Pancreas (tissue), 10 donors: ENCODE measurements around the gene DUSP7. TPM values are rescaled to one million over a fixed set of nuclear protein-coding genes. Genes with fewer than 3 reads are reported as not detected.

Experiments used
- ATAC-seq, 4 donors: fragments of 200-7000 bp; cut with Tn5 transposase; one replicate each; pipeline versions ENCODE4 v1.8.0 to v1.9.1; 2020; ENCODE audit warnings: mild to moderate bottlenecking in 4 of 4, moderate library complexity in 4 of 4
- DNase-seq, 6 donors: peaks; one replicate each; pipeline ENCODE4 v3.0.0-alpha.2; 2020
- FAIRE-seq: peaks from 2 replicates; lab custom pipeline; 2012; peaks lifted over from hg19 to GRCh38; lab: Jason Lieb, UNC
- H3K27ac ChIP-seq, 4 donors: fragments of 200-600 bp; sonication (generic); 1 replicate in 3 of 4; 2 replicates in 1 of 4; pipeline versions ENCODE4 v1.5.0 to v1.8.0; 2020
- H3K27me3 ChIP-seq, 4 donors: fragments of 200-600 bp; one replicate each; pipeline ENCODE4 v1.8.0; 2021
- H3K36me3 ChIP-seq, 3 donors: fragments of 200-600 bp; sonication (generic) in 1 of 3; one replicate each; pipeline versions ENCODE4 v1.5.0 to v1.8.0; 2020 to 2021
- H3K4me1 ChIP-seq, 3 donors: fragments of 200-600 bp; one replicate each; pipeline ENCODE4 v1.8.0; 2021
- H3K4me3 ChIP-seq, 4 donors: fragments of 200-600 bp; sonication (generic) in 2 of 4; one replicate each; pipeline versions ENCODE4 v1.5.0 to v1.8.0; 2020 to 2021
- H3K9me3 ChIP-seq, 4 donors: fragments of 200-600 bp; one replicate each; pipeline ENCODE4 v1.8.0; 2021
- WGBS, 2 donors: extraction: QIAGEN DNeasy Blood & Tissue Kit; methylation state at CpG; one replicate each; pipeline ENCODE4 v1.1.7; 2013; 5-methylcytosine and 5-hydroxymethylcytosine counted together
- intact Hi-C, 3 donors: fragments of 100-400 bp; cut with DNase I; formaldehyde crosslinking; loops; one replicate each; pipeline versions ENCODE4 v1.11.1 to v1.14.2; 2022
- polyA plus RNA-seq, 2 donors: library from polyadenylated mRNA; stranded (reverse); fragments of 200-250 nt; gene quantifications; one replicate each; pipeline ENCODE4 v1.2.3, GENCODE V29; 2013
- total RNA-seq, 6 donors: library from RNA; stranded (reverse); fragmentation: NEBNext Ultra II Directional in 4 of 6; extraction: Animal tissue kit (Norgen Biotek cat#: 25700) in 4 of 6; gene quantifications; one replicate each; pipeline versions ENCODE4 v1.2.1 to v1.2.4, GENCODE V29; 2021 to 2023
- TF ChIP-seq, protein P1 (sequence below), 4 donors: fragments of 200-600 bp; sonication (generic) in 3 of 4; IDR thresholded peaks; one replicate each; pipeline versions ENCODE4 v1.5.0 to v1.8.0; 2021; ENCODE audit warnings: antibody characterized with exemption in 4 of 4
- donor health status: healthy with polysubstance abuse.
- donor health status: DM: no; HTN: no; CAD: no; lungs with moderate emphysema.
- donor health status: DM: no; HTN: no; CAD: no.
- donor health status: control.
- donor health status: control.
- donor health status: Bipolar disorder and iron deficiency.
- donor health status: DM: yes; HTN: yes; CAD: no.
- donor health status: DM: no; HTN: no; CAD: no.
- donor health status: DM: no; HTN: no; CAD: no.
- donor health status: DM: yes; HTN: yes; CAD: no.

DUSP7 gene
- total and polyA plus RNA-seq, 8 donors, result 2.6 to 7.6 (median 4.6) TPM

DNA sequence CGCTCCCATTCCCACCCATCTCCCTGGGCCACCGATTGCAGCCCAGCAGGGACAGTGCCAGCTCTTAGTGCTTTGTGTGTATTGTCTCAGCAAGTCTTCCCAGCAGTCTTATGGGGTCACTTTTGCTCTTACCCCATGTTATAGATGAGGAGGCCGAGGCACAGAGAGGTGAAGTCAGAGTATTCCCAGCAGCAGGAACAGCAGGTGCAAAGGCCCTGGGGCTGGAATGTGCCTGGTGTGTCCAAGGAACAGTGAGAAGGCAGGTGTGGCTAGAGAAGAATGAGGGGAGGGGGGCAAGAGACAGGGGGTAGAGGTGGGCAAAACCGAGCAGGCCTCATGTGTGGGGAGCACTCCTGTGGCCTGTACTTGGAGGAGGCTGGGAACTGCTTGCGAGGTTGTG lies 12.8 kb upstream of the DUSP7 start:
- ATAC-seq (no peak), FAIRE-seq (no peak), DNase-seq (no peak)
- intact Hi-C loops, result no loop called here
- H3K27me3 ChIP-seq, result no peaks in the 10 kb centered on the region
- no peaks in the 10 kb centered on the region for H3K9me3 ChIP-seq
- 85 to 87% methylated on average over 5 of the region's 5 CpGs for WGBS, 2 donors
- H3K4me3 ChIP-seq, result no peak overlapping the region
- no peaks in the 10 kb centered on the region for H3K4me1 ChIP-seq
- TF ChIP-seq, protein P1, sequence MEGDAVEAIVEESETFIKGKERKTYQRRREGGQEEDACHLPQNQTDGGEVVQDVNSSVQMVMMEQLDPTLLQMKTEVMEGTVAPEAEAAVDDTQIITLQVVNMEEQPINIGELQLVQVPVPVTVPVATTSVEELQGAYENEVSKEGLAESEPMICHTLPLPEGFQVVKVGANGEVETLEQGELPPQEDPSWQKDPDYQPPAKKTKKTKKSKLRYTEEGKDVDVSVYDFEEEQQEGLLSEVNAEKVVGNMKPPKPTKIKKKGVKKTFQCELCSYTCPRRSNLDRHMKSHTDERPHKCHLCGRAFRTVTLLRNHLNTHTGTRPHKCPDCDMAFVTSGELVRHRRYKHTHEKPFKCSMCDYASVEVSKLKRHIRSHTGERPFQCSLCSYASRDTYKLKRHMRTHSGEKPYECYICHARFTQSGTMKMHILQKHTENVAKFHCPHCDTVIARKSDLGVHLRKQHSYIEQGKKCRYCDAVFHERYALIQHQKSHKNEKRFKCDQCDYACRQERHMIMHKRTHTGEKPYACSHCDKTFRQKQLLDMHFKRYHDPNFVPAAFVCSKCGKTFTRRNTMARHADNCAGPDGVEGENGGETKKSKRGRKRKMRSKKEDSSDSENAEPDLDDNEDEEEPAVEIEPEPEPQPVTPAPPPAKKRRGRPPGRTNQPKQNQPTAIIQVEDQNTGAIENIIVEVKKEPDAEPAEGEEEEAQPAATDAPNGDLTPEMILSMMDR (IDR thresholded peaks at IDR 0.05), result no peak
- no peak overlapping the region for H3K27ac ChIP-seq
- H3K36me3 ChIP-seq, result no peaks in the 10 kb centered on the region

DNA sequence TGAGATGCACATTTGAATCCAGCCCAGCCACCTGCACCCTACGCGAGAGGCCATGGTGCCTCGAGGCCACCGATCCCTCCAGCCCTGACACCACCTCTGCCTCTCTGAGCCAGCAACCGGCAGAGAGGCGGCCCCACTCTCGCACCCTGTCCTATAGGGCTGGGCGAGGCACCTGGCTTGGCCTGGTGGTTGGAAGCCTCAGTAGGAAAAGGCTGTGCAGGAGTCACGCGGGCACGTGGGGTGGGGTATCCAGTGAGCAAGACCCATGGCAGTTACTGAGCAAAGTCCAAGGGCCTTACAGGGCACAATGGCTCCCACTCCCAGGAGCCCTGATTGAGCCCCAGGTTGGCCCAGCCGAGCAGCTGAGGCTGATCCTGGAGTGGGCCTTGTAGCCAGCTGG lies 12.4 kb upstream of the DUSP7 start:
- DNase-seq (no peak), FAIRE-seq (no peak)

DNA sequence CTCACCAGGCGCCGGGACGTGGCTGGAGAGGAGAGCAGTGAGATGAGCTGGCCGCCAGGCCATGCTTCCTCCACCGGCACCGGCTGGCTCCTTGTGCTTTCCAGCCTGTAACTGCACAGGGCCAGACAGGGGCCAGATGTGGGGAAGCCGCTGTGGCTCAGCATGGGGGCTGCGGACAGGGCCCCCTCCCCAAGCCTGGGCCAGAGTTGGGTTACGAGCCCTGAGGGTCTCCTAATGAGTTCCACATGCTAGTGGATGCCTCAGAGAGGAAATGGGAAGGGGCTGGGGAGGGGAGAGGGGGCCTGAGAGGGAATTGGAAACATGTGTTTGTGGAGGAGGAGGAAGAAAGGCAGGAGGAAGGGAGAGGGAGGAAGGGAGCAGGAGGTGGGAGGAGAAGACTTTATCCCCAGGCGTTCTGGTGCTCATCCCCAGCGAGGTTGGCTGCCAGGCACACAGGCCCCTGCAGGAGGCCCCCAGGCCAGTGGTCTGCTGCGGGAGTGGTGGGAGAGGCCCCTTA lies 11.7 kb upstream of the DUSP7 start:
- Histone ChIP-seq H3K27ac (no peak overlapping the region), H3K9me3 (no peaks in the 10 kb centered on the region), H3K4me1 (no peaks in the 10 kb centered on the region), H3K27me3 (no peaks in the 10 kb centered on the region), H3K36me3 (no peaks in the 10 kb centered on the region), H3K4me3 (no peak overlapping the region)
- FAIRE-seq (no peak), ATAC-seq (no peak), DNase-seq (no peak)
- intact Hi-C loops, result no loop called here
- TF ChIP-seq, protein P1 (IDR thresholded peaks at IDR 0.05), result no peak
- 89% methylated on average over 12 of the region's 12 CpGs for WGBS, 2 donors

More for the DNA sequence above, 12.4 kb upstream of the DUSP7 start:
- Histone ChIP-seq H3K27ac (no peak overlapping the region), H3K4me1 (no peaks in the 10 kb centered on the region), H3K9me3 (no peaks in the 10 kb centered on the region), H3K27me3 (no peaks in the 10 kb centered on the region), H3K36me3 (no peaks in the 10 kb centered on the region), H3K4me3 (no peak overlapping the region)
- no peak for ATAC-seq
- intact Hi-C loops, result no loop called here
- TF ChIP-seq, protein P1 (IDR thresholded peaks at IDR 0.05), result no peak
- 92 to 93% methylated on average over 12 of the region's 12 CpGs for WGBS, 2 donors

DNA sequence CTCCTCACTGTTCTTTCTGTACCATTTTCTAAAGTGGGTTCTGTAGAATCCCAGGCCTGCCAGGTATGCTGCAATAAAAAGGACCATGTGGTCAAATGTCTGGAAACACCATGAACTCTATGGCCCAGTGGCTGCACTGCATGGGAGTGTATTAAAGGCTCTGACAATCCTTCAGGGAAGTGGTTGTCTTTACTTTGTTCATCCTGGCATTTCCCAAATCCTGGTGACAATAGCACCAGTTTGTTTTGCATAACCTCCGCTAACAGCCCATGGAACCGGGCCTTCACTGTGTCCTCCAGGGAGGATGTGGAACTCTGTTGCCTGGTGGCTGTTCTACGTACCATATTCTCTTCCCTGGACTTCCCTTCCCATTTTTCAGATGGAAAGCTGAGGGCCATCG lies 11.2 kb upstream of the DUSP7 start:
- H3K4me1 ChIP-seq, result no peaks in the 10 kb centered on the region
- FAIRE-seq, result no peak
- H3K9me3 ChIP-seq, result no peaks in the 10 kb centered on the region
- no peaks in the 10 kb centered on the region for H3K27me3 ChIP-seq
- H3K36me3 ChIP-seq, result no peaks in the 10 kb centered on the region
- H3K27ac ChIP-seq, result no peak overlapping the region
- DNase-seq, result no peak
- ATAC-seq, result no peak
- intact Hi-C loops, result no loop called here
- TF ChIP-seq, protein P1 (IDR thresholded peaks at IDR 0.05), result no peak
- H3K4me3 ChIP-seq, result no peak overlapping the region
- 91 to 98% methylated on average over 4 of the region's 4 CpGs for WGBS, 2 donors

DNA sequence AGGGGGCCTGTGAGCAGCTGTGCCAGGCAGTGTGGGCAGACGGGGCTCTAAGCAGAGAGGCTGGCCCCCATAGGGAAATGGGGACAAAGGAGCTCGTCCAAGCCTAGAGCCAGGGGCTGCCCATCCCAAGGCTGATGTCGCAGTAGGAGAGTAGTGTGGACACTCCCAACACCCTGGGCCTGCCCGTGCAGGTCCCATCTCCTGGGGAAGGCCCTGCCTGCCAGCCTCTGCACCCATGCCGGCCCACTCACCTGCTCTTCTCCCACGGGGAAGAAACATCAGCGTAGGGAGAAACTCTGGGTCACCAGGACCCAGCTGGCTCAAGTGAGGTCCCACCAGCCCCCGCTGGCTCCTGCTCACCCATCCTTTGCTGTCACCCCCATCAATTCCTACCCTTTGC lies 10.7 kb upstream of the DUSP7 start:
- Histone ChIP-seq H3K4me1 (no peaks in the 10 kb centered on the region), H3K36me3 (no peaks in the 10 kb centered on the region), H3K27ac (no peak overlapping the region), H3K27me3 (no peaks in the 10 kb centered on the region), H3K9me3 (no peaks in the 10 kb centered on the region), H3K4me3 (no peak overlapping the region)
- FAIRE-seq (no peak), DNase-seq (no peak), ATAC-seq (no peak)
- TF ChIP-seq, protein P1 (IDR thresholded peaks at IDR 0.05), result no peak
- intact Hi-C loops, result no loop called here
- WGBS, 2 donors, result 91 to 92% methylated on average over 8 of the region's 8 CpGs
